Heart right ventricle (tissue), 16 donors: ENCODE results near the gene RAB11B. TPM values are rescaled to one million over a fixed set of nuclear protein-coding genes. Genes with fewer than 3 reads are reported as not detected.

Source experiments
- ATAC-seq, 8 donors: fragments of 200-7000 bp; cut with Tn5 transposase; one replicate each; pipeline ENCODE4 v1.9.1; 2020; ENCODE audit warnings: mild to moderate bottlenecking in 8 of 8, moderate library complexity in 8 of 8, moderate number of reproducible peaks in 1 of 8
- DNase-seq, 2 donors: peaks; one replicate each; pipeline ENCODE4 v3.0.0-alpha.2; 2020
- H3K27ac ChIP-seq, 10 donors: fragments of 200-600 bp; sonication (generic) in 2 of 10; one replicate each; pipeline versions ENCODE4 v1.5.0 to v1.8.0; 2020 to 2022; ENCODE audit warnings: mild to moderate bottlenecking in 3 of 10
- H3K27me3 ChIP-seq, 7 donors: fragments of 200-600 bp; one replicate each; pipeline ENCODE4 v1.8.0; 2021 to 2022; ENCODE audit warnings: mild to moderate bottlenecking in 2 of 7
- H3K36me3 ChIP-seq, 9 donors: fragments of 200-600 bp; sonication (generic) in 1 of 9; one replicate each; pipeline versions ENCODE4 v1.5.0 to v1.8.0; 2020 to 2022; ENCODE audit warnings: mild to moderate bottlenecking in 2 of 9
- H3K4me1 ChIP-seq, 9 donors: fragments of 200-600 bp; sonication (generic) in 1 of 9; one replicate each; pipeline versions ENCODE4 v1.5.0 to v1.8.0; 2020 to 2022; ENCODE audit warnings: mild to moderate bottlenecking in 4 of 9
- H3K4me3 ChIP-seq, 10 donors: fragments of 200-600 bp; sonication (generic) in 2 of 10; one replicate each; pipeline versions ENCODE4 v1.5.0 to v1.8.0; 2020 to 2022; ENCODE audit warnings: mild to moderate bottlenecking in 7 of 10, moderate library complexity in 2 of 10
- H3K9me3 ChIP-seq, 11 donors: fragments of 200-600 bp in 10 of 11; sonication (generic) in 2 of 11; one replicate each; pipeline versions ENCODE4 v1.5.0 to v1.8.0; 2013 to 2022; ENCODE audit warnings: mild to moderate bottlenecking in 2 of 11, control low read depth in 1 of 11, moderate library complexity in 1 of 11
- CTCF ChIP-seq, 9 donors: fragments of 200-600 bp; sonication (generic) in 2 of 9; IDR thresholded peaks; one replicate each; pipeline versions ENCODE4 v1.5.0 to v1.8.0; 2021 to 2022; ENCODE audit warnings: antibody characterized with exemption in 9 of 9, mild to moderate bottlenecking in 5 of 9, moderate library complexity in 1 of 9
- WGBS, 2 donors: extraction: QIAGEN DNeasy Blood & Tissue Kit; methylation state at CpG; one replicate each; pipeline ENCODE4 v1.1.7; 2013; ENCODE audit warnings: inconsistent platforms in 1 of 2; 5-methylcytosine and 5-hydroxymethylcytosine counted together
- intact Hi-C, 10 donors: fragments of 100-400 bp; cut with DNase I; formaldehyde crosslinking; loops; one replicate each; pipeline versions ENCODE4 v1.11.1 to v1.14.2; 2022
- polyA plus RNA-seq, 2 donors: library from polyadenylated mRNA; stranded (reverse); fragments of 200-250 nt; gene quantifications; one replicate each; pipeline ENCODE4 v1.2.3, GENCODE V29; 2013
- total RNA-seq, 10 donors: library from RNA; stranded (reverse); fragmentation: NEBNext Ultra II Directional in 3 of 10; extraction: Animal tissue kit (Norgen Biotek cat#: 25700) in 3 of 10; gene quantifications; one replicate each; pipeline versions ENCODE4 v1.2.1 to v1.2.4, GENCODE V29; 2021 to 2023
- donor health status: Arrhythmogenic right ventricular cardiomyopathy.
- donor health status: ischemic (EF 13 %, LVEDD 7.1; RV severe dilation, severe dysfunction).
- donor health status: healthy with polysubstance abuse.
- donor health status: DM: no; HTN: yes; CAD: no.
- donor health status: DM: no; HTN: no; CAD: no.
- donor health status: ischemic (EF 25% LVEDD 6.9; RV normal size, moderate dysfunction).
- donor health status: ischemic (EF 25% LVEDD 5.7; RV mildly dilated, moderate dysfunction).
- donor health status: healthy.
- donor health status: DM: yes; HTN: yes; CAD: no.
- donor health status: Ischemic cardiomyopathy.
- donor health status: ischemic (EF 35%, LVEDD 5.7; RV mildly dilated, moderate dysfunction).
- donor health status: nonischemic (EF 11% LVEDD 7.7; RV severe dilation, severe dysfunction).
- donor health status: DM: yes; HTN: yes; CAD: no.
- donor health status: PGD.
- donor health status: ischemic (EF 29% LVEDD 5.4; RV normal size, mild dysfunction).
- donor health status: nonischemic (EF 23%, LVEDD 6.1; RV moderate dilation, normal function).

Gene RAB11B
- total and polyA plus RNA-seq, 12 donors = 111 to 178 (median 156) TPM

GRCh38 chr19:8426283-8426682 is 36.1 kb downstream of the RAB11B start:
- Histone ChIP-seq H3K9me3 (no peaks in the 10 kb centered on the region), H3K27me3 (no peaks in the 10 kb centered on the region), H3K27ac (no peak overlapping the region), H3K36me3 (peaks cover 0 to 80% (median 16%) of the 10 kb centered on the region in 9 donors), H3K4me3 (no peak overlapping the region), H3K4me1 (peaks cover 10 to 27% (median 20%) of the 10 kb centered on the region in 9 donors)
- DNase-seq = no peak
- no peak for TF ChIP-seq CTCF (IDR thresholded peaks at IDR 0.05)
- no peak for ATAC-seq
- 95 to 96% methylated on average over 7 of the region's 7 CpGs for WGBS, 2 donors
- intact Hi-C loops = no loop called here

- intact Hi-C loops = no loop called here
- no peak for ATAC-seq
- Histone ChIP-seq H3K27ac (no peak overlapping the region), H3K36me3 (peaks cover 0 to 82% (median 13%) of the 10 kb centered on the region in 9 donors), H3K4me1 (peaks cover 9 to 21% (median 14%) of the 10 kb centered on the region in 9 donors), H3K9me3 (no peaks in the 10 kb centered on the region), H3K4me3 (no peak overlapping the region), H3K27me3 (no peaks in the 10 kb centered on the region)
- no peak for TF ChIP-seq CTCF (IDR thresholded peaks at IDR 0.05)
- 87 to 89% methylated on average over 6 of the region's 6 CpGs for WGBS, 2 donors
- no peak for DNase-seq
These were observed 38.9 kb downstream of the RAB11B start for GRCh38 chr19:8429044-8429443.

- Histone ChIP-seq H3K27me3 (no peaks in the 10 kb centered on the region), H3K4me1 (peaks cover 1 to 20% (median 7%) of the 10 kb centered on the region in 9 donors), H3K9me3 (no peaks in the 10 kb centered on the region), H3K27ac (no peak overlapping the region), H3K36me3 (peaks cover 0 to 81% (median 13%) of the 10 kb centered on the region in 9 donors), H3K4me3 (no peak overlapping the region)
- no peak for TF ChIP-seq CTCF (IDR thresholded peaks at IDR 0.05)
- no peak for DNase-seq
- intact Hi-C loops = no loop called here
- 95 to 97% methylated on average over 6 of the region's 6 CpGs for WGBS, 2 donors
- no peak for ATAC-seq
These were observed 39.7 kb downstream of the RAB11B start for GRCh38 chr19:8429826-8430225.

- no peaks in the 10 kb centered on the region for H3K27me3 ChIP-seq
- H3K4me3 ChIP-seq = no peak overlapping the region
- intact Hi-C loops = no loop called here
- 93 to 95% methylated on average over 16 to 20 of the region's 20 CpGs for WGBS, 2 donors
- no peak for ATAC-seq
- H3K9me3 ChIP-seq = no peaks in the 10 kb centered on the region
- H3K36me3 ChIP-seq = peaks cover 0 to 79% (median 13%) of the 10 kb centered on the region in 9 donors
- H3K27ac ChIP-seq = no peak overlapping the region
- H3K4me1 ChIP-seq = peaks cover 0 to 18% (median 7%) of the 10 kb centered on the region in 9 donors
- no peak for DNase-seq
- TF ChIP-seq CTCF (IDR thresholded peaks at IDR 0.05) = no peak
These were observed 40.5 kb downstream of the RAB11B start for GRCh38 chr19:8430650-8431049.
